Peyer's patch (tissue), 4 donors: ENCODE measurements around the gene PRR5.

Experiments
- POLR2A ChIP-seq, 2 donors: fragments of 450-650 bp; IDR thresholded peaks; one replicate each; pipeline ENCODE4 v1.5.1; 2017; ENCODE audit warnings: antibody characterized with exemption in 2 of 2, mild to moderate bottlenecking in 2 of 2, moderate library complexity in 2 of 2
- TF ChIP-seq, protein P1 (sequence below), 6 experiments: fragments of 450-650 bp in 4 of 6; fragments of 200-600 bp in 2 of 6; sonication (generic) in 1 of 6; IDR thresholded peaks; one replicate each; pipeline ENCODE4 v1.5.1; 2017 to 2019; ENCODE audit warnings: antibody characterized with exemption in 6 of 6, mild to moderate bottlenecking in 3 of 6, moderate library complexity in 1 of 6

DNA sequence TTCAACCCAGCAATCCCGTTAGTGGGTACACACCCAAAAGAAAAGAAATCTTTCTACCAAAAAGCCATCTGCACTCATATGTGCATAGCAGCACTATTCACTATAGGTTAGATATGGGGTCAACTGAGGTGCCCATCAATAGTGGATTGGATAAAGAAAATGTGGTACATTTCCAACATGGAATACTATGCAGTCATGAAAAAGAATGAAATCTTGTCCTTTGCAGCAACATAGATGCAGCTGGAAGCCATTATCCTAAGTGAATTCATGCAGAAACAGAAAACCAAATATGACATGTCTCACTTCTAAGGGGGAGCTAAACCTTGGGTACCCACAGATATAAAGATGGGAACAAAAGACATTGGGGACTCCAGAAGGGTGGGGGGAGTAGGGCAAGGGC lies 48.5 kb downstream of the PRR5 start:
- TF ChIP-seq, protein P1, sequence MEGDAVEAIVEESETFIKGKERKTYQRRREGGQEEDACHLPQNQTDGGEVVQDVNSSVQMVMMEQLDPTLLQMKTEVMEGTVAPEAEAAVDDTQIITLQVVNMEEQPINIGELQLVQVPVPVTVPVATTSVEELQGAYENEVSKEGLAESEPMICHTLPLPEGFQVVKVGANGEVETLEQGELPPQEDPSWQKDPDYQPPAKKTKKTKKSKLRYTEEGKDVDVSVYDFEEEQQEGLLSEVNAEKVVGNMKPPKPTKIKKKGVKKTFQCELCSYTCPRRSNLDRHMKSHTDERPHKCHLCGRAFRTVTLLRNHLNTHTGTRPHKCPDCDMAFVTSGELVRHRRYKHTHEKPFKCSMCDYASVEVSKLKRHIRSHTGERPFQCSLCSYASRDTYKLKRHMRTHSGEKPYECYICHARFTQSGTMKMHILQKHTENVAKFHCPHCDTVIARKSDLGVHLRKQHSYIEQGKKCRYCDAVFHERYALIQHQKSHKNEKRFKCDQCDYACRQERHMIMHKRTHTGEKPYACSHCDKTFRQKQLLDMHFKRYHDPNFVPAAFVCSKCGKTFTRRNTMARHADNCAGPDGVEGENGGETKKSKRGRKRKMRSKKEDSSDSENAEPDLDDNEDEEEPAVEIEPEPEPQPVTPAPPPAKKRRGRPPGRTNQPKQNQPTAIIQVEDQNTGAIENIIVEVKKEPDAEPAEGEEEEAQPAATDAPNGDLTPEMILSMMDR (IDR thresholded peaks at IDR 0.05), result no peak
- no peak for TF ChIP-seq POLR2A (IDR thresholded peaks at IDR 0.05)
